ENCODE data around the gene TRIM46.

- TF ChIP-seq CTCF (IDR thresholded peaks at IDR 0.05; ENCODE audit: low read length), result no peak
- TF ChIP-seq EZH2 (optimal IDR thresholded peaks at IDR 0.05; ENCODE audit: low read depth, low read length), result no peak
- no peak for TF ChIP-seq EZH2phosphoT487 (IDR thresholded peaks at IDR 0.05; ENCODE audit: low read length)
Observed at GRCh38 chr1:155166051-155166470, 7.6 kb upstream of the TRIM46 start.
